GM10847 (cell line): ENCODE measurements around the gene TPT1.

ENCODE experiments used
- POLR2A ChIP-seq: IDR thresholded peaks from 2 replicates; pipeline ENCODE4 v1.6.1; 2011; ENCODE audit not compliant: insufficient read length; ENCODE audit errors: extremely low read depth

TPT1 gene

DNA sequence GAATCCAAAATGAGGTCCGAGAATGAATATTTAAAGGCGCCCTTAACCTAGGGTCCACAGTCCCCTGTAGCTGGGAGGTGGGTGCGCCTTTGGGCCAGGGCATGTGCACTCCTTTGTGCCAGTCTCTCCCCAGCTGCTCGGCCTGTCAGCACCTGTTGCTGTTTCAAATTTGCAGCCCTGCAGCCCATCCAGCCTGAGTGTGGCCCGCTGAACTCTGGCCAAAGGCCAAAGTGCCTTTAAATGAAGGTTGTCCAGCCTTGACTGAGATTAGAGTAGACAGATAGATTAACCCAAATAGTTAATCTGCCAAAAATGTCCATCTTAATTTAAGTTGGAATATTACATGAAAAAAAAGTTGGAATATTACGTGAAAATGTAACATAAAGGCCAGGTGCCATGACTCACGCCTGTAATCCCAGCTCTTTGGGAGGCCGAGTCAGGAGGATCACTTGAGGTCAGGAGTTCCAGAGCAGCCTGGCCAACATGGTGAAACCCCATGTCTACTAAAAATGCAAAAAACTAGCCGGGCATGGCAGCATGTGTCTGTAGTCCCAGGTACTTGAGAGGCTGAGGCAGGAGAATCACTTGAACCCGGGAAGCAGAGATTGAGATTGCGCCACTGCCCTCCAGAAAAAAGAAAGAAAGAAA is 25.3 kb downstream of the TPT1 start:
- no peak for TF ChIP-seq POLR2A

DNA sequence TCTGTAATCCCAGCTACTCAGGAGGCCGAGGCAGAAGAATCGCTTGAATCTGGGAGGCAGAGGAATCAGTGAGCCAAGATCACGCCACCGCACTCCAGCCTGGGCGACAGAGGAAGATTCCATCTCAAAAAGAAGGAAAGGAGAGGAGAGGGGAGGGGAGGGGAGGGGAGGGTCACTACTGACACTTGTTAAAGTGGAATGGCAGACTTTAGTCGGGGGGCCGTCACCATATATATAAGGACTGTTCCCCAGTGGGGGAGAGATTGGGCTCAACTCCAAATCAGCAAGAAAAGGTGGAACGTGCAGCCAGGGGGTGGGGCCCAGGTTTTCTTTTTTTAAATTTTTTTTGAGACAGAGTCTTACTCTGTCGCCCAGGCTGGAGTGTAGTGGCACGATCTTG is 26.2 kb downstream of the TPT1 start:
- TF ChIP-seq POLR2A: no peak

DNA sequence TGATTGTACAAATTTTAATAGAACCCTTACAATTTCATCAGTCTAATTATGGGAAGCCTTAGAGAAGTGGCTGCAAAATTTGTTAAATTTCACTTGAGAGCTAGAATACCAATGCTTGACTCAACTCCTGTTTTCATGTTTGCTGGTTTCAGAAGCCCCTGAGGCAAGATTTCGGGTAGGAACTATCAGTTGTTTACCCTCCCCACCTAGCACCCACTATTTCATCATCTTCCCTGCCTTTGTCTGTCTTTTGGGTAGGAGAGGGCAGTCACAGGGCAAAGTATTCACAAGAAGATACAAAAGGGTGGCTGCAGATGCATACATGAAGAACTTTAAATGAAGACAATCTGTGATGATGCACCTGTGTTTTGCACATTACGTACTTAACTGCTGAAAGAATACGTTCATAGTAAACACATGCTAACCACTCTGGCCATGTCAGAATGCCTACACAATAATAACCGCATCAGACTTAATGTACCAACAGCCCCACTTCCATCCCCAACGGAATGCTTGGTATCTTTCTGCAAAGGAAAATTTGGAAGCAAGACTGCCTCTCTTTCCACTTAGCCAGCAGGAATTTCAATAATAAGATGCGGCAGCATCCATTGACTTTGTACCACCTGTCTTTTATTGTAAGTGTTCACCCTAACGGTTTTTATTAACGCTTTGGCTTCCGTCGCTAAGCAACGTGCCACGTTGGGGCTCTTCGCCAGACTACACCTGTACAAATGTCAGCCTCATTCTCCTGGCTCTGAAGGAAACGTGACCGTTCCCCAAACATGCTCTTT is 30.4 kb downstream of the TPT1 start:
- TF ChIP-seq POLR2A: no peak

DNA sequence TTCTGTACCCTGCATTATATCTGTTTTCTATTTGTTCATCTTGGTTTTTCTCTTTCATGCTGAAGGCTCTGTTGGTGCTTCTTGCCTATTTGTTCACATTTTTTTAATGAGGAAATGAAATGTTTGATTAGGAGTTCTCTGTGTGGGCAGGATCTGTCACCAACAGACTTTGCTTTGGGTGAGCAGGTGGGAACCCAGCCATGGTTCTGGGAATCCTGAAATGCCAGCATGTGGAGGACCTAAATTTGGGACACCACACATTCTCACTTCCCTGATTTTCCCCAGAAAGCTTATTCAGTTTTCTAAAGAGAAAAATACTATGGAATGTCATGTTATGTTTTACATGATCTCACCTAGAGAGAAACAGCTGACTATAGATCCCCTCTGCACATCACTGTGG is 34.0 kb downstream of the TPT1 start:
- TF ChIP-seq POLR2A: no peak

DNA sequence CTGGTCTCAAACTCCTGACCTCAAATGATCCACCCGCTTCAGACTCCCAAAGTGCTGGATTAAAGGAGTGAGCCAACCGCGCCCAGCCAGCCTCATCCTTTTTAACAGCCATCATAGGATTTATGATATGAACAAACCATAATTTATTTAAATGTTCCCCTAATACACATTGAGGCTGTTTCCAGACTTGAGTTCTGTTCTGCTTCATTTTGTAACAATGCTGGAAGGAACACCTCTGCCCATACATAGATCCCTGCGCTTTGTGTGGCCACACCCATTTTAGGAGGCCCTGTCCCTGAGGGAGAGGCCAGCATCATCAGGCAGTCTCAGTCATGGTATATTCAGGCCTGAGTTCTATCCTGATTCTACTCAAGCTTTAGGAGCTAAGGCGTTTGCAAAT is 35.9 kb downstream of the TPT1 start:
- TF ChIP-seq POLR2A: no peak

DNA sequence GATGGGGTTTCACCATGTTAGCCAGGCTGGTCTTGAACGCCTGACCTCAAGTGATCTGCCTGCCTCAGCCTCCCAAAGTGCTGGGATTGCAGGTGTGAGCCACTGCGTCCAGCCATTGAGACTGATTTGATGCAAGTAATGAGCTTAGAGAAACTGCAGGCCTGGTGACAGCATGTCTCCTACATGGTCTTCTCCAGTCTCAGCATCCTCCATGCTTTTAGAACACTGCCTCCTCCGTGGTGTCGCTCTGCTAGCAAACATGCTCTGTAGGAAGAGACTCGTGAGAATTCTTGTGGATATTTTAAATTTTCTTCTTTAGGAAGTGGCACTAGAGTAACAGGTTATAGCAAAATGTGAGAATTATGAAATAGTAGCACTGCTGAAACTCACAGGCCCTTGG is 37.1 kb downstream of the TPT1 start:
- no peak for TF ChIP-seq POLR2A

DNA sequence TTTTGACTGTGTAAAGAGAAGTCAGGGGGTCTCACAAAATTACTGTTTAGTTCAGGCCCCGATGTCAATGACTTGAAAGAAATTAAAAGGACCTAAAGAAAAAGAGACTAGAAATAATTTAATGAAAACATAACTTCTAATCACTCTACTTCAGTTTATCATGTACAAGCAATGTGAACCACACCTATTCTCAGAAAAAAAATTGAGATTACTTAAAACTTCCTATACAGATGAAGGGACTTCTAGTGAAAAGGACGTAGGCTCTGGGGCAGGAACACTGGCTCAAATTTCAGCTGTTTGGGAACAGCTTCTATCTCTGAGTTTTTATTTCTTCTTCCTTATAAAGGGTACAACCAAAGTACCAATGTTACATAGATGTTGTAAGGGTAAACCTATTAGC is 38.0 kb downstream of the TPT1 start:
- TF ChIP-seq POLR2A: no peak

DNA sequence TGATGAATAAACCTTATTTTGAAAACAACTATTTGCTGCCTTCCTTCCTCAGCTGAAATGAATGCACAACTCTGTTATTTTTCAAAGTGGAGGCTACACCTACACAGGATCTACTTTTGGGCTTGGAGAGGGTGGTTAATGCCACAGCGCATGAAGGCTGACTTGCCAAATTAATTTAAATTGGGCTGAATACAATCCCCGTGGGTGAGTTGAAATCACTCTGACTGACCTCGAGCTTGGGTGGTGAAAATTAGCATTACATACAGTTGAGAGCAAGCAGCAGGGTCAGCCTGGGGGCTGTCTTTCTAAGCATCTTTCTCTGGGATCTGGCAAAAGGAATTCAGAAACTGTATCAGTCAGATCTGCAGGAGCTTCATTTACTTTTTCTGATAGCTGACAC is 38.5 kb downstream of the TPT1 start:
- TF ChIP-seq POLR2A: no peak

DNA sequence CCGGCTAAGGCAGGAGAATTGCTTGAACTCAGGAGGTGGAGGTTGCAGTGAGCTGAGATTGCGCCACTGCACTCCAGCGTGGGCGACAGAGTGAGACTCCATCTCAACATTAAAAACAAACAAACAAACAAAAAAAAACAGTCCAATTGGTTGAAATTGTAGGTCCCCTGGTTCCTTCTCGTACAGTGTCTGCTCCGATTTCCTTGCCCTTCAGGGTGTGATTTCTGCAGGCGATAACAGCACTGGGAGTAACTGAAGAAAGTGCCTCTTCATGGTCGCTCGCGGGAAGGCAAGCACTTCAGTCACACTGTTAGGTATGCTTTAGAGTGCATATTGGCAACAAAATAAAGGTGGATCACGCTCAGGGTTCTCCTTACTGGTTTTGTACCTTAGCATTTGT is 39.7 kb downstream of the TPT1 start:
- no peak for TF ChIP-seq POLR2A

DNA sequence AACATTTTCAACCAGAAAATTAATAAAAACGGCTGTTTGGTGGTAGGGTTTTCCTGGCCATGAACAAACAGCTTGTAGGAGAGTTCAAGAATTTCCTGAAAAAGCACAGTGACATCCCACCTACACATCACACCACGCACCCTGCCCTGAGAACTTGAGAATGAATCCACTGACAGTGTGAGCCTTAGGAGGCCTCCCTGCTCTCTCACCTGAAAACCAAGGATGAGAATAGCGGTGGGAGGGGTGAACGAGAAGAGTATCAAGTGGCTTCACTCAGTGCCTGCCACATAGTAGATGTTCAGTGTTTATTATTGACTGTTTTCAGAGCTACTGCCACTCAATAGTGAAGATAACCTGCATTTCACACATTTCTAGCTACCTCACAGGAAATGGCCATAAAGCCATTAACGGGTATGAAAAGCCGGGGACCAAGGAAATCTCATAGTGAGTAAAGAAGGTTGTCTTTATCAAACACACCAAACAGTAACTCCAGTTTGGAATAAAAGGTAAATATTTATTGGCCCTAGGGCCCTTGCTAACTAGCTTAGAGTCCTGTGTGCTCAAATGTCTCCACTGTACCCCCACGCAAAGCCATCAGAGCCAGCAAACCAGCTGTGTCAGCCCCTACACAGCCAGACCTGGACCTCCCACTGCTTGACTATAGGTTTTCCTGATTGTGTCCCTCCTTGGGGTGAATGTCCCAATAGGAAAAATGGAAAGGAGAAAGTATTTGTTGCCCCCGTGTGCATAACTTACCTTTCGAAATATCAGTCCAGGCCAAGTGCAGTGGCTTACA is 40.6 kb downstream of the TPT1 start:
- no peak for TF ChIP-seq POLR2A

DNA sequence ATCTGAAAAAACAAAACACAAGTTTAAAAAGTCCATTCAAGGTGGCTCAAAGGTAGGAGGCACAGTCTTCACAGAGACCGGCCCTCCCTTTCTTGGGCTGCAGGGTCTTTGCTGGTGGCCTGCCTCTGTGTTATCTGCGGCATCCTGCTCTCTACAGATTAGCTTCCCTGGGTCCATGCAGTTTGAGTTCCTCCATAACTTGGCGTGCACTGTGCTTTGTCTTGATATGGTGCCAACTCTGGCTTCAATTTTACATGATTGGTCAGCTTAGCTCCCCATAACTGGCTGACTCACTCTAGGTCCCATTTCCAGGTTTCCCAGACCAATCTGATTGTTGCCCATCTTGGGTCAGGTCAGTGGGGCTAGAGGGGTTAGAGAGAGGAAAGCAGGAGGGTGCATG is 41.8 kb downstream of the TPT1 start:
- TF ChIP-seq POLR2A: no peak

DNA sequence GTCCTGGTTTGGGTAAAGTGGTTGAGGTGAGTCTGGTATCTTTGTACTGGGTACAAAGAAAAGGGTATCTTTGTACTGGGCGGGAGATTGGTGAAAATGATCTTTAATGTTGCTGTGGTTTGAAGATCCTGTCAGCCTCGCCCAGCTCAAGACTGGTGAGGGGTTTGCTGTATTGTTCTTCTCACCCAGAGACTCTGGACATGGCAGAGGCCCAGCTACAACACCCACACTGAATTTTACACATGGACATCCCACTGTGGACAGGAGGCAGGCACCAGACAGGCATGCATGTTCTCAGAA is 42.8 kb downstream of the TPT1 start:
- TF ChIP-seq POLR2A: no peak

DNA sequence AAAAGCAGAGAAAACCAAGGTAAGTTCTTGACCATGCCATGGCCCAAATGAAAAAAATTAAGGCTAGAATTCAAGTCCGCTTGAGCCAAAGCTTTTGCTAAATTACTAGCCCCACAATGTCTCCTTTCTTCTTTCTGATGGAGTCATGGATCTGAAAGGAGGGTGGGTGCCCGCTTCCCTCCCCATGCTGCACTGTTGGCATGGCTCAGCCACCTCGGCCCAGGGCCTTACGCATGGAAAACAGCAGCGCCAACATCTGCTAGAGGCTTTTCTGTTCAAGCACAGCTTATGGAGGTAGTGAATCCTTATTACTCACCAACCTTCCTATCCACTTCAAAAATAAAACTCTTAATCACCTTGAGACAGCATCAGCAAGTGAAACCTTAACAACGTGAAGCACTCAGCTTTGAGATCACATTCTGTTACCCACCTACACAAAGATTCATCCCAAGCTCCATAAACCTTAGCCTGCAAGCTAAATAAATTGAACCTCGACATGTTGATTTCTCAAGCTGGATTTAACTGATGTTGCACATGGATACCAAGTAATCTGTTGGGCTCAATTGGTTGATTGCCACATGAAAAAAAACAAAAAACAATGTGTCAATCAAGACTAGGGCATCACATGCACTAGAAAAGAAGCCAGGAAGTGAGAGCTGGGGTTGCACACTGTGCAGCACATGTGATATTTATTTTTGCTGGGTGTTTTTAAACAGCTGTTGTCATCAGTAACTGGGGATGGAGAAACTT is 43.4 kb downstream of the TPT1 start:
- no peak for TF ChIP-seq POLR2A

DNA sequence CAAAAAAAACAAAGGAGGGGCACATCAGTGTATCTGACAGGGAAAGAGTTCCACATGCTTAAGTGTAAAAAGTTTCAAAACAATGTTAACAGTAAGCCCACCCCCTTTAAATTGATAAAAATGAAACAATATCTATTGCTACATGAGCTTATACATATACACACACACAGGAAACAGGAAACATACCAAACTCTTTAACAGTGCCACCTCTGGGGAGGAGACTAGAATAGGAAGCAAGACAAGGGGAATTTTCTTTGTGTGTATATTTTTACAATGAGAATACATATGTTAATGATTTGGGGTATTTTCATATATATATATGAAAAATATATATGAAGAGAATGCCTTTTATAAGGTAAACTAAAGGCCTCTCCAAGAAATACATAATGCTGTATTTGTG is 44.7 kb downstream of the TPT1 start:
- no peak for TF ChIP-seq POLR2A

DNA sequence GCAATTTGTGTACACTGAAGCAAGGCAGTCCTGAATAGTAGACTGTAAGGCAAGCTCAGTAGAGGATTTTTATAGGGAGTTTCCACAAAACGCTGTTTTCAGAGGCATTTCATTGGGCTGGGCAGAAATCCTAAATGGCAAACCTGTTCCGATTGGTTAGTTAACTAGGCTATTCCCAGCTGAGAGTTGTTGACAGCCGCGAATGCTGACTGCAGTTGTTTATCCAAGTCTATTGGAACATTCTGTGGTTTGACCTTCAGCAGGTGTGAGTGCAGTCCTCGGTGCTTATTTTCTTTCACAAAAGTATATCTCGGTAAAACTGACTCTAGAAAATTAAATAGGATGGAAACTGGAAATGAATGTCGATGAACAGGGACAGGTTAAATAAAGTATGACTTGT is 45.4 kb downstream of the TPT1 start:
- no peak for TF ChIP-seq POLR2A

DNA sequence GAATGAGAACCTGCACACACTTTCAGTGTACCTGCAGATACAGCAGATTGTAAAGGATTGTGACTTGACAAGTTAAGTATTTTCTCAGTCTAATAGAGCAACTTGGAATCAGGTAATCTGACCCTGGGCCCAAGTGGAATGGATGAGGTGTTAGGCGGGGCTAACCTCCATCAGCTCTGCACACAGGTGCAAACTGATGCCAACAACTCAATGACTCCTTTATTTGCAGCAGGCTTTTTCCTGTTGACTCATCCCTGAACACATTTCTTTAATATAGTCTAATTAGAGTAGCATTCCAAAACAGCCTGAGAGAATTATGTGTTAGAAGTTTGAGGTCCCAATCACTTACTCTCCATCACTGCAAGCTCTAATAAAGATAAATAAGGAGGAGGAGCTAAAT is 48.8 kb downstream of the TPT1 start:
- no peak for TF ChIP-seq POLR2A
